HL-60/S4 (cell line): Measurements from ENCODE around the gene POMT1.
"Not testable (repeated sequence)": the region's sequence is repeated elsewhere in the genome, so short reads cannot be mapped to it uniquely, and the experiment has no call there.

Experiments used
- in situ Hi-C: fragments of 300-500 bp; cut with MboI; formaldehyde crosslinking; loops from 2 replicates; pipeline ENCODE4 v1.14.3; 2022; ENCODE audit warnings: low sequenced_read_pairs

Gene POMT1

GRCh38 chr9:131502781-131503625 is at the start of gene POMT1:
Gene POMT1 (plus strand): TSS chr9:131502918. CDS start chr9:131504219, 1,301 bp downstream.
- in situ Hi-C loops, result no loop called here

- in situ Hi-C loops, result no loop called here
These were observed 48.7 kb upstream of the POMT1 start for GRCh38 chr9:131454028-131454427.

GRCh38 chr9:131455655-131456054 is 47.1 kb upstream of the POMT1 start:
- in situ Hi-C loops, result not testable (repeated sequence)

- in situ Hi-C loops, result no loop called here
These were observed 45.0 kb upstream of the POMT1 start for GRCh38 chr9:131457746-131458145.

- in situ Hi-C loops, result no loop called here
These were observed 43.7 kb upstream of the POMT1 start for GRCh38 chr9:131459056-131459455.

GRCh38 chr9:131461166-131461565 is 41.6 kb upstream of the POMT1 start:
- in situ Hi-C loops, result no loop called here

- in situ Hi-C loops, result no loop called here
These were observed 38.2 kb upstream of the POMT1 start for GRCh38 chr9:131464354-131465000.

- in situ Hi-C loops, result no loop called here
These were observed 37.3 kb upstream of the POMT1 start for GRCh38 chr9:131465401-131465800.

GRCh38 chr9:131467214-131467935 is 35.3 kb upstream of the POMT1 start:
- in situ Hi-C loops, result no loop called here

- in situ Hi-C loops, result no loop called here
These were observed 34.7 kb upstream of the POMT1 start for GRCh38 chr9:131468031-131468430.

GRCh38 chr9:131469356-131469755 is 33.4 kb upstream of the POMT1 start:
- in situ Hi-C loops, result no loop called here

- in situ Hi-C loops, result no loop called here
These were observed 32.8 kb upstream of the POMT1 start for GRCh38 chr9:131469951-131470350.

- in situ Hi-C loops, result no loop called here
These were observed 32.1 kb upstream of the POMT1 start for GRCh38 chr9:131470581-131470991.

GRCh38 chr9:131472085-131472484 is 30.6 kb upstream of the POMT1 start:
- in situ Hi-C loops, result not testable (repeated sequence)

- in situ Hi-C loops, result no loop called here
These were observed 29.4 kb upstream of the POMT1 start for GRCh38 chr9:131473198-131473885.

- in situ Hi-C loops, result no loop called here
These were observed 28.8 kb upstream of the POMT1 start for GRCh38 chr9:131473891-131474290.

- in situ Hi-C loops, result no loop called here
These were observed 28.0 kb upstream of the POMT1 start for GRCh38 chr9:131474711-131475110.

GRCh38 chr9:131475111-131475955 is 27.4 kb upstream of the POMT1 start:
- in situ Hi-C loops, result no loop called here

GRCh38 chr9:131475956-131476776 is 26.6 kb upstream of the POMT1 start:
- in situ Hi-C loops, result no loop called here
